Measurements from ENCODE around the gene KIF16B.

Gene KIF16B

DNA sequence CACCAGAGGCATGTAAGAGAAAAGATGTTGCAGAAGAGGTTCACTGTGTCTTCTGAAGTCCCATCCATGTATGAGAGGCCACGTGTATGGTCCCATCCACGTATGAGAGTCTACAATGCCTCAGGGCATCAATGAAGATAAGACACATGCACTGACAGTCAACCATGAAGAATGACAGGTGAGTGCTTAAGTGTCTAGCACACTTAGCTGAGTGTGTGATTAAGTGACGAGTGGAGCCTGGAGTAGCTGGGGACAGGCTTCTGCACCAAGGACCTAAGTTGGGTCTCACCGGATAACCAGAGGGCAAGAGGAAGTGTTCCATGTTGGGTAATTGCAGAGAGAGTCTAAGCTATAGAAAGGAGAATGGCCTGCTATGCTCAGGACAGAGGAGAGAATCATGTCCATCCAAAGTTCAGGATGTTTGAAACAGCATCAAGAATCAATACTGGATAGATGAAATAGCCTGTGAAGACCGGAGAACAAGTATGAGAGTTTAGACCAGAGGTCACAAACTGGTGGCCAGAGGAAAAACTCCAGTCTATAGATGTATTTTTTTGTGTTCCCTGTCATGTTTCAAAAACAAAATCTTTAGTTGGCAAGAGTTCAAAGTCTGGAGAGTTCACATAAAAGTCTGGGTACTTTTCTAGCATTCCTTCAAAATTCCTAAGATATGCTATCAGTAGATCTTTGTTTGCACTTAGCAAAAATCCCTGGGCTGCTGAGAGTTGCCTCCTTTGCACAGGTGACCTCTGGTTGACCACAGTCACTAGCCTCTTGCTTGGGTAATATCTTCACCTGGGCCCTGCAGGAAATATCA is 165.8 kb downstream of the KIF16B start:
- TF ChIP-seq SPI1 (IDR thresholded peaks at IDR 0.05; ENCODE audit: borderline replicate concordance, low read depth), result no peak
- TF ChIP-seq, protein P1, sequence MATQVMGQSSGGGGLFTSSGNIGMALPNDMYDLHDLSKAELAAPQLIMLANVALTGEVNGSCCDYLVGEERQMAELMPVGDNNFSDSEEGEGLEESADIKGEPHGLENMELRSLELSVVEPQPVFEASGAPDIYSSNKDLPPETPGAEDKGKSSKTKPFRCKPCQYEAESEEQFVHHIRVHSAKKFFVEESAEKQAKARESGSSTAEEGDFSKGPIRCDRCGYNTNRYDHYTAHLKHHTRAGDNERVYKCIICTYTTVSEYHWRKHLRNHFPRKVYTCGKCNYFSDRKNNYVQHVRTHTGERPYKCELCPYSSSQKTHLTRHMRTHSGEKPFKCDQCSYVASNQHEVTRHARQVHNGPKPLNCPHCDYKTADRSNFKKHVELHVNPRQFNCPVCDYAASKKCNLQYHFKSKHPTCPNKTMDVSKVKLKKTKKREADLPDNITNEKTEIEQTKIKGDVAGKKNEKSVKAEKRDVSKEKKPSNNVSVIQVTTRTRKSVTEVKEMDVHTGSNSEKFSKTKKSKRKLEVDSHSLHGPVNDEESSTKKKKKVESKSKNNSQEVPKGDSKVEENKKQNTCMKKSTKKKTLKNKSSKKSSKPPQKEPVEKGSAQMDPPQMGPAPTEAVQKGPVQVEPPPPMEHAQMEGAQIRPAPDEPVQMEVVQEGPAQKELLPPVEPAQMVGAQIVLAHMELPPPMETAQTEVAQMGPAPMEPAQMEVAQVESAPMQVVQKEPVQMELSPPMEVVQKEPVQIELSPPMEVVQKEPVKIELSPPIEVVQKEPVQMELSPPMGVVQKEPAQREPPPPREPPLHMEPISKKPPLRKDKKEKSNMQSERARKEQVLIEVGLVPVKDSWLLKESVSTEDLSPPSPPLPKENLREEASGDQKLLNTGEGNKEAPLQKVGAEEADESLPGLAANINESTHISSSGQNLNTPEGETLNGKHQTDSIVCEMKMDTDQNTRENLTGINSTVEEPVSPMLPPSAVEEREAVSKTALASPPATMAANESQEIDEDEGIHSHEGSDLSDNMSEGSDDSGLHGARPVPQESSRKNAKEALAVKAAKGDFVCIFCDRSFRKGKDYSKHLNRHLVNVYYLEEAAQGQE (IDR thresholded peaks at IDR 0.05; ENCODE audit: insufficient replicate concordance, low read depth), result no peak
- no peak for TF ChIP-seq GABPA (IDR thresholded peaks at IDR 0.05; ENCODE audit: low read depth)
- TF ChIP-seq POLR2AphosphoS5 (IDR thresholded peaks at IDR 0.05; ENCODE audit: low read depth), result no peak
- no peak for TF ChIP-seq CTCF (IDR thresholded peaks at IDR 0.05; ENCODE audit: insufficient read depth, low read length)
- no peak for DNase-seq (ENCODE audit: low read depth in 1 of 2, low spot score in 1 of 2)
- Histone ChIP-seq H3K4me3 (replicated peaks; ENCODE audit: insufficient read depth, low read length) (no peak overlapping the region), H3K27ac (replicated peaks) (no peak overlapping the region), H3K27me3 (ENCODE audit: insufficient read depth, poor library complexity, severe bottlenecking) (no peaks in the 10 kb centered on the region)

GRCh38 chr20:16405254-16405653 is 168.0 kb downstream of the KIF16B start:
- H3K27ac ChIP-seq (replicated peaks), result no peak overlapping the region
- DNase-seq (ENCODE audit: low read depth in 1 of 2, low spot score in 1 of 2), result no peak
- H3K4me3 ChIP-seq (replicated peaks; ENCODE audit: insufficient read depth, low read length), result no peak overlapping the region
- H3K27me3 ChIP-seq (ENCODE audit: insufficient read depth, poor library complexity, severe bottlenecking), result no peaks in the 10 kb centered on the region
- TF ChIP-seq SPI1 (IDR thresholded peaks at IDR 0.05; ENCODE audit: borderline replicate concordance, low read depth) (no peak), POLR2AphosphoS5 (IDR thresholded peaks at IDR 0.05; ENCODE audit: low read depth) (no peak), CTCF (IDR thresholded peaks at IDR 0.05; ENCODE audit: insufficient read depth, low read length) (no peak), GABPA (IDR thresholded peaks at IDR 0.05; ENCODE audit: low read depth) (no peak)
- TF ChIP-seq, protein P1 (IDR thresholded peaks at IDR 0.05; ENCODE audit: insufficient replicate concordance, low read depth), result no peak

DNA sequence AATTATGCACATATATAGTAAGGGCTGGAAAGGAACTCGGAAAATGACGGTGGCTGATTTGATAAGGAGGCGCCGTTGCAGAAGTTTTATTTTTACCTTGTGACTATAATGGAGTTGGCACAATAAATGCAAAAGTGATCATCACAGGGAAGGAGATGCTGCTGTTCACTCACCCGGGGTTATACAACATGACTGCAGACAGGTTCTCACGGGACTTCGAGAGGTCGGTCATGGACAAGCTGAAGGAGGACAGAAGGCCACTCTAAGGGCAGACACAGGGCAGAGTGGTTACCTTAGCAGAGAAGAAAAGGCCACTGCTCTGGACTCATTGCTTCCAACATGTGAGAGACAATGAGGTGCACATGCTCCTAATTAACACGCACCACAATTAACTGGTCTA is 168.6 kb downstream of the KIF16B start:
- H3K27me3 ChIP-seq (ENCODE audit: insufficient read depth, poor library complexity, severe bottlenecking), result no peaks in the 10 kb centered on the region
- no peak overlapping the region for H3K27ac ChIP-seq (replicated peaks)
- no peak for DNase-seq (ENCODE audit: low read depth in 1 of 2, low spot score in 1 of 2)
- no peak for TF ChIP-seq POLR2AphosphoS5 (IDR thresholded peaks at IDR 0.05; ENCODE audit: low read depth)
- no peak overlapping the region for H3K4me3 ChIP-seq (replicated peaks; ENCODE audit: insufficient read depth, low read length)

DNA sequence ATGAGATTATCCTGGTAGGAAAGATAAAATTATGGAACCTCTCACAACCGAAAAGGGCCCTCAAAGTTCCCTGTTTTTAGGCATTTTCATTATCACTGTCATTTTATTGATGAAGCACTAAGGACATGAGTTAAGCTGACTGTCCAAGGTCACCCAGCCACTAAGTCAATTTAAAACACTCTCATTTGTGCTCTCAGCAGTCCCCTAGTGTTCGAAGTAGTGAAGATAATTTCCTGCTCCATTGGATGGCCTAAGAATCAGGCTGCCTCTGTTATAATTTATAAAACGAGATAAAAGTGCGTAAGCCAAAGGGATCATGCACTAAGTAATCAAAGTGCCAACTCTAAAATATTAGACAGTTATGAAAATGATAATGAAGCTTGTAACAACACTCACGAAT is 169.1 kb downstream of the KIF16B start:
- TF ChIP-seq POLR2AphosphoS5 (IDR thresholded peaks at IDR 0.05; ENCODE audit: low read depth) (no peak), SPI1 (IDR thresholded peaks at IDR 0.05; ENCODE audit: borderline replicate concordance, low read depth) (no peak), GABPA (IDR thresholded peaks at IDR 0.05; ENCODE audit: low read depth) (no peak), CTCF (IDR thresholded peaks at IDR 0.05; ENCODE audit: insufficient read depth, low read length) (no peak)
- TF ChIP-seq, protein P1 (IDR thresholded peaks at IDR 0.05; ENCODE audit: insufficient replicate concordance, low read depth), result no peak
- Histone ChIP-seq H3K27ac (replicated peaks) (no peak overlapping the region), H3K4me3 (replicated peaks; ENCODE audit: insufficient read depth, low read length) (no peak overlapping the region), H3K27me3 (ENCODE audit: insufficient read depth, poor library complexity, severe bottlenecking) (no peaks in the 10 kb centered on the region)
- no peak for DNase-seq (ENCODE audit: low read depth in 1 of 2, low spot score in 1 of 2)
